Measurements from ENCODE around the gene NF1. TPM values are rescaled to one million over a fixed set of nuclear protein-coding genes. Genes with fewer than 3 reads are reported as not detected.

NF1 gene
- total RNA-seq, 1 donor: 67.0 TPM

DNA sequence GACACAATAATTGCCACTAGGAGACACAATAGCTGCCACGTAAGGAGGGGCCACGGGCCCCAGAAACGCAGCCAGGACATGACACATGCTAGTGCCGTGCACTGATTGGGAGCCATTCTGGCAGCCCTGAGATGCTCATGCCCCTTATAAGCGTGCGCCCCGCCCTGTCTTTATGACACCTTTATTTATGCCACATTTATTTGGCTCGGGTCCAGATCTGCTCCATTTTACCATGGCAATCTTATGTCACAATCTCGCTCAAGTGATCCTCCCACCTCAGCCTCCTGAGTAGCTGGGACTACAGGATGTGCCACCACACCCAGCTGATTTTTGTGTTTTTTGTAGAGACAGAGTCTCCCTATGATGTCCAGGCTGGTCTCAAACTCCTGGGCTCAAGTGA lies 43.8 kb upstream of the NF1 start:
- Histone ChIP-seq H3K4me2 (ENCODE audit: insufficient read depth, low read length) (no peak overlapping the region), H3K27me3 (ENCODE audit: insufficient read depth, low read length) (no peaks in the 10 kb centered on the region), H3K9me3 (ENCODE audit: low read depth, low read length) (no peaks in the 10 kb centered on the region), H2AFZ (ENCODE audit: low read length) (no peak overlapping the region), H3K4me1 (ENCODE audit: insufficient read depth, low read length) (peaks cover 15% of the 10 kb centered on the region), H3K36me3 (ENCODE audit: insufficient read depth, low read length) (no peaks in the 10 kb centered on the region), H3K4me3 (ENCODE audit: insufficient read depth, low read length) (no peak overlapping the region), H3K27ac (ENCODE audit: low read depth, low read length) (no peak overlapping the region), H4K20me1 (ENCODE audit: insufficient read depth, low read length) (no peaks in the 10 kb centered on the region), H3K79me2 (ENCODE audit: insufficient read depth, low read length) (no peaks in the 10 kb centered on the region)
- TF ChIP-seq, protein P1, sequence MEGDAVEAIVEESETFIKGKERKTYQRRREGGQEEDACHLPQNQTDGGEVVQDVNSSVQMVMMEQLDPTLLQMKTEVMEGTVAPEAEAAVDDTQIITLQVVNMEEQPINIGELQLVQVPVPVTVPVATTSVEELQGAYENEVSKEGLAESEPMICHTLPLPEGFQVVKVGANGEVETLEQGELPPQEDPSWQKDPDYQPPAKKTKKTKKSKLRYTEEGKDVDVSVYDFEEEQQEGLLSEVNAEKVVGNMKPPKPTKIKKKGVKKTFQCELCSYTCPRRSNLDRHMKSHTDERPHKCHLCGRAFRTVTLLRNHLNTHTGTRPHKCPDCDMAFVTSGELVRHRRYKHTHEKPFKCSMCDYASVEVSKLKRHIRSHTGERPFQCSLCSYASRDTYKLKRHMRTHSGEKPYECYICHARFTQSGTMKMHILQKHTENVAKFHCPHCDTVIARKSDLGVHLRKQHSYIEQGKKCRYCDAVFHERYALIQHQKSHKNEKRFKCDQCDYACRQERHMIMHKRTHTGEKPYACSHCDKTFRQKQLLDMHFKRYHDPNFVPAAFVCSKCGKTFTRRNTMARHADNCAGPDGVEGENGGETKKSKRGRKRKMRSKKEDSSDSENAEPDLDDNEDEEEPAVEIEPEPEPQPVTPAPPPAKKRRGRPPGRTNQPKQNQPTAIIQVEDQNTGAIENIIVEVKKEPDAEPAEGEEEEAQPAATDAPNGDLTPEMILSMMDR (IDR thresholded peaks at IDR 0.05; ENCODE audit: extremely low read depth, low read depth, low read length): no peak
- no peak for DNase-seq (ENCODE audit: insufficient read length, low spot score, missing footprints)

DNA sequence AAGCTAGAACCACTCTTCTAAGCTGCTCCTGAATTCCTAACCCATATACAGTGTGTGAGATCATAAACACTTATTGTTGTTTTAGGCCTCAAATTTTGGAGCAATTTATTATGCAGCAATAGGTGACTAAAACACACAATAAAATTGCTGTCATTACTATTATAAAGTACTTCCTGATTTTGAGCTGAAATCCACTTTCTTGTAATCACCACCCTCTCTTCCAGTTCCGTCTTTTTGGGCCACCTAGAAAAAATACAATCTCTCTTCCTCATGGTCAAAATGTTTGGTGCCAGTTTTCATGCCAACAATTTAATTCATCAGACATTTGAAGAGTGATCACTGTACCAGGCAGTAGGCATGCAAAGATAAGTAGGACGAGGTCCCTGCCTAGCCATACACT lies 43.3 kb upstream of the NF1 start:
- Histone ChIP-seq H3K4me3 (ENCODE audit: insufficient read depth, low read length) (no peak overlapping the region), H3K36me3 (ENCODE audit: insufficient read depth, low read length) (no peaks in the 10 kb centered on the region), H3K9me3 (ENCODE audit: low read depth, low read length) (no peaks in the 10 kb centered on the region), H3K4me2 (ENCODE audit: insufficient read depth, low read length) (peak overlapping the region; percentile 69), H3K4me1 (ENCODE audit: insufficient read depth, low read length) (peaks cover 15% of the 10 kb centered on the region), H2AFZ (ENCODE audit: low read length) (no peak overlapping the region), H4K20me1 (ENCODE audit: insufficient read depth, low read length) (no peaks in the 10 kb centered on the region), H3K27ac (ENCODE audit: low read depth, low read length) (peak overlapping the region; percentile 81), H3K27me3 (ENCODE audit: insufficient read depth, low read length) (no peaks in the 10 kb centered on the region), H3K79me2 (ENCODE audit: insufficient read depth, low read length) (no peaks in the 10 kb centered on the region)
- TF ChIP-seq, protein P1 (IDR thresholded peaks at IDR 0.05; ENCODE audit: extremely low read depth, low read depth, low read length): no peak
- peak; percentile 31 for DNase-seq (ENCODE audit: insufficient read length, low spot score, missing footprints)

DNA sequence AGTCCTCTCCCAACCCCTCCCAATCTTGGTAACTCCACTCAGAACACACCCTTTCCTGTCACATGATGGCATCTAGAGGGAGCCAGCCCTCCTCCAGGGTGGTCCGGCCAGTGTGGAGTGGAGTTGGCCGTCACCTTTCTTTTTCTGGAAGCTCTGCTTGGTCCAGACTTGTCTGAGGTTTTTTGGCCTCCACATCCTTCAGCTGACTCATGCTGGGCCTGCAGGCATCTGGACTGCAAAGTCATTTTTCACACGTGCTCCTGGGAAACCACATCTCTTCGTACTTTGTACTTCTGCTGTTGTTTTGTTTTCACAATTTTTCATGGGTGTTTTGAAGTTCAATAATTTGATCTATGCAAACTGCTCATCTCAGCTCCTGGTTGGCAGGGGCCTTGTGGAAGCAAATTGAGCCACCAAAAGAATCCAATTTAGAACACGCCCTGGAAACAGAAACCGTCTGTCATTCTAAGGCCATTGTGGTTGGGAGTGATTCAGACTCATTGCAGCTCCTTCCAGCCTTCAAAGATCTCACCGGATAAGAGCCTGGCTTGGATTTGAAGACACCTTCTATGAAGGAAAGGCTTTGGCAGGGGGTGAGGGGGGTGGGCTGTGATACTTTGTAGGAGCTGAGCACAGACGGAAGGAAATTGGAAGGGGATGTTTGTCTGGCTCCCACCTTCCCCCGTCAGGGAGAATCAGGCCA lies 42.4 kb upstream of the NF1 start:
- Histone ChIP-seq H2AFZ (ENCODE audit: low read length) (peak overlapping the region; percentile 70), H3K36me3 (ENCODE audit: insufficient read depth, low read length) (no peaks in the 10 kb centered on the region), H3K9me3 (ENCODE audit: low read depth, low read length) (no peaks in the 10 kb centered on the region), H3K27me3 (ENCODE audit: insufficient read depth, low read length) (no peaks in the 10 kb centered on the region), H3K27ac (ENCODE audit: low read depth, low read length) (peak overlapping the region; percentile 81), H3K79me2 (ENCODE audit: insufficient read depth, low read length) (no peaks in the 10 kb centered on the region), H4K20me1 (ENCODE audit: insufficient read depth, low read length) (no peaks in the 10 kb centered on the region), H3K4me1 (ENCODE audit: insufficient read depth, low read length) (peaks cover 15% of the 10 kb centered on the region), H3K4me2 (ENCODE audit: insufficient read depth, low read length) (peak overlapping the region; percentile 69), H3K4me3 (ENCODE audit: insufficient read depth, low read length) (peak overlapping the region; percentile 23)
- DNase-seq (ENCODE audit: insufficient read length, low spot score, missing footprints): peak; percentile 93
- TF ChIP-seq, protein P1 (IDR thresholded peaks at IDR 0.05; ENCODE audit: extremely low read depth, low read depth, low read length): no peak

DNA sequence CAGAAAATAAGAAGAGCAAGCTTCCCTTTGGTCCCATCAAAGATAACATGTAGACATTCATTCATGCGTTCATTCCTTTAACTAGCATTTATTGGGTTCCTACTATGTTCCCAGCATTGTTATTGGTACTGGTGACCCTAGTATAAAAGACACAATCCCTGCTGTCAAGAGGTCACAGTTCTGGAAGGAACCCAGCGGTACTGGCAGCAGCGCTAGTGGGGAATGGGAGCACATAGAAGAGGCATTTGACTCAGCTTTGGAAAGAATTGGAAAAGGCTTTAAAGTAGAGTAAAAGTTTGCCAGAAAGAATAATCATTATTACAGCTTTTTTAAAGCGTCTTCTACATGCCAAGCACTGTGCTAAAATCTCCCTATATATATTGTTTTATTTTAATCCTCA lies 41.7 kb upstream of the NF1 start:
- Histone ChIP-seq H2AFZ (ENCODE audit: low read length) (no peak overlapping the region), H3K4me1 (ENCODE audit: insufficient read depth, low read length) (peaks cover 15% of the 10 kb centered on the region), H4K20me1 (ENCODE audit: insufficient read depth, low read length) (no peaks in the 10 kb centered on the region), H3K36me3 (ENCODE audit: insufficient read depth, low read length) (no peaks in the 10 kb centered on the region), H3K79me2 (ENCODE audit: insufficient read depth, low read length) (no peaks in the 10 kb centered on the region), H3K27me3 (ENCODE audit: insufficient read depth, low read length) (no peaks in the 10 kb centered on the region), H3K4me2 (ENCODE audit: insufficient read depth, low read length) (peak overlapping the region; percentile 69), H3K27ac (ENCODE audit: low read depth, low read length) (peak overlapping the region; percentile 81), H3K4me3 (ENCODE audit: insufficient read depth, low read length) (no peak overlapping the region), H3K9me3 (ENCODE audit: low read depth, low read length) (no peaks in the 10 kb centered on the region)
- TF ChIP-seq, protein P1 (IDR thresholded peaks at IDR 0.05; ENCODE audit: extremely low read depth, low read depth, low read length): no peak
- no peak for DNase-seq (ENCODE audit: insufficient read length, low spot score, missing footprints)
